HEK293 (cell line): ENCODE measurements around the gene TRIML2.

Experiments used
- CTCF ChIA-PET: fragments of 350-600 bp; formaldehyde crosslinking; extraction: SDS; loops from one replicate; lab custom pipeline; 2021; ENCODE audit warnings: antibody characterized with exemption; lab: Yijun Ruan, JAX
- POLR2A ChIA-PET: fragments of 300-600 bp; formaldehyde crosslinking; extraction: SDS; loops from one replicate; lab custom pipeline; 2020; ENCODE audit warnings: antibody characterized with exemption, inconsistent platforms; lab: Yijun Ruan, JAX
- H3K27ac ChIP-seq: fragments of 200-500 bp; sonication (Bioruptor generic); 2 replicates; pipeline ENCODE4 v1.5.1; 2014; ENCODE audit warnings: low read depth, low read length, control low read depth, inconsistent platforms; ENCODE audit errors: extremely low read depth
- H3K36me3 ChIP-seq, 2 experiments: fragments of 200-500 bp in 1 of 2; sonication (Bioruptor generic) in 1 of 2; 1 replicate in 1 of 2; 2 replicates in 1 of 2; pipeline ENCODE4 v1.5.1; 2014 to 2017; ENCODE audit warnings: inconsistent platforms in 2 of 2, low read length in 2 of 2; ENCODE audit not compliant: control insufficient read depth in 2 of 2, insufficient read depth in 1 of 2
- H3K4me1 ChIP-seq: fragments of 200-500 bp; sonication (Bioruptor generic); 2 replicates; pipeline ENCODE4 v1.5.1; 2014; ENCODE audit warnings: mild to moderate bottlenecking, low read length, inconsistent platforms; ENCODE audit not compliant: control insufficient read depth, insufficient read depth
- H3K4me3 ChIP-seq: 2 replicates; pipeline ENCODE4 v1.5.1; 2011; ENCODE audit warnings: low read depth, mild to moderate bottlenecking, control low read depth, low read length, moderate library complexity
- H3K9me3 ChIP-seq: fragments of 200-500 bp; sonication (Bioruptor generic); 2 replicates; pipeline ENCODE4 v1.5.1; 2014; ENCODE audit warnings: low read depth, low read length, inconsistent platforms; ENCODE audit not compliant: control insufficient read depth, insufficient read depth
- CTCF ChIP-seq: fragments of 450-650 bp; formaldehyde crosslinking; IDR thresholded peaks from 2 replicates; pipeline ENCODE4 v1.5.1; 2016; ENCODE audit warnings: missing biosample characterization, missing genetic modification characterization
- EGR2 ChIP-seq: fragments of 450-650 bp; formaldehyde crosslinking; IDR thresholded peaks from 2 replicates; pipeline ENCODE4 v1.5.1; 2016; ENCODE audit warnings: low read depth, missing biosample characterization, missing genetic modification characterization
- FEZF1 ChIP-seq: fragments of 450-650 bp; formaldehyde crosslinking; IDR thresholded peaks from 2 replicates; pipeline ENCODE4 v1.5.1; 2016; ENCODE audit warnings: missing biosample characterization, missing genetic modification characterization
- IKZF3 ChIP-seq: fragments of 450-650 bp; IDR thresholded peaks from 2 replicates; pipeline ENCODE4 v1.5.0; 2018; ENCODE audit warnings: missing biosample characterization, mild to moderate bottlenecking, missing genetic modification characterization, moderate library complexity
- RBAK ChIP-seq: fragments of 450-650 bp; formaldehyde crosslinking; IDR thresholded peaks from 2 replicates; pipeline ENCODE4 v1.5.1; 2016; ENCODE audit warnings: missing biosample characterization, missing genetic modification characterization
- TCF7L2 ChIP-seq: IDR thresholded peaks from 2 replicates; pipeline ENCODE4 v1.6.1; 2011; ENCODE audit warnings: low read depth, mild to moderate bottlenecking, inconsistent platforms, low read length, moderate library complexity, borderline replicate concordance
- ZBTB49 ChIP-seq: fragments of 450-650 bp; formaldehyde crosslinking; IDR thresholded peaks from 2 replicates; pipeline ENCODE4 v1.5.1; 2016; ENCODE audit warnings: missing biosample characterization, missing genetic modification characterization, low read depth
- ZFP69B ChIP-seq: fragments of 450-650 bp; formaldehyde crosslinking; IDR thresholded peaks from 2 replicates; pipeline ENCODE4 v1.5.1; 2016; ENCODE audit warnings: missing biosample characterization, missing genetic modification characterization
- ZNF148 ChIP-seq: fragments of 450-650 bp; formaldehyde crosslinking; IDR thresholded peaks from 2 replicates; pipeline ENCODE4 v1.5.0; 2017; ENCODE audit warnings: missing biosample characterization, missing genetic modification characterization, borderline replicate concordance
- ZNF2 ChIP-seq: fragments of 450-650 bp; formaldehyde crosslinking; IDR thresholded peaks from 2 replicates; pipeline ENCODE4 v1.5.1; 2016; ENCODE audit warnings: missing biosample characterization, missing genetic modification characterization
- ZNF324 ChIP-seq: fragments of 450-650 bp; formaldehyde crosslinking; IDR thresholded peaks from 2 replicates; pipeline ENCODE4 v1.5.1; 2016; ENCODE audit warnings: missing biosample characterization, missing genetic modification characterization
- ZNF366 ChIP-seq: fragments of 450-650 bp; formaldehyde crosslinking; conservative IDR thresholded peaks from 2 replicates; pipeline ENCODE4 v1.5.1; 2016; ENCODE audit warnings: missing biosample characterization, missing genetic modification characterization
- ZNF391 ChIP-seq: fragments of 450-650 bp; formaldehyde crosslinking; IDR thresholded peaks from 2 replicates; pipeline ENCODE4 v1.5.1; 2016; ENCODE audit warnings: low read depth, missing biosample characterization, missing genetic modification characterization, borderline replicate concordance
- ZNF488 ChIP-seq: fragments of 450-650 bp; formaldehyde crosslinking; IDR thresholded peaks from 2 replicates; pipeline ENCODE4 v1.5.1; 2016; ENCODE audit warnings: missing biosample characterization, missing genetic modification characterization
- ZNF548 ChIP-seq: fragments of 450-650 bp; formaldehyde crosslinking; IDR thresholded peaks from 2 replicates; pipeline ENCODE4 v1.5.1; 2016; ENCODE audit warnings: missing biosample characterization, missing genetic modification characterization
- ZNF600 ChIP-seq: fragments of 450-650 bp; formaldehyde crosslinking; IDR thresholded peaks from 2 replicates; pipeline ENCODE4 v1.5.1; 2016; ENCODE audit warnings: missing biosample characterization, missing genetic modification characterization
- ZNF624 ChIP-seq: fragments of 450-650 bp; formaldehyde crosslinking; IDR thresholded peaks from 2 replicates; pipeline ENCODE4 v1.5.1; 2017; ENCODE audit warnings: missing biosample characterization, missing genetic modification characterization
- ZSCAN30 ChIP-seq: fragments of 450-650 bp; IDR thresholded peaks from 2 replicates; pipeline ENCODE4 v1.5.1; 2018; ENCODE audit warnings: missing biosample characterization, mild to moderate bottlenecking, missing genetic modification characterization, moderate library complexity
- TF ChIP-seq, protein P1 (sequence below): fragments of 450-650 bp; formaldehyde crosslinking; IDR thresholded peaks from 2 replicates; pipeline ENCODE4 v1.5.1; 2017; ENCODE audit warnings: missing biosample characterization, missing genetic modification characterization
- TF ChIP-seq, protein P2 (sequence below): fragments of 450-650 bp; formaldehyde crosslinking; IDR thresholded peaks from 2 replicates; pipeline ENCODE4 v1.5.1; 2017; ENCODE audit warnings: missing biosample characterization, missing genetic modification characterization

Gene TRIML2

DNA sequence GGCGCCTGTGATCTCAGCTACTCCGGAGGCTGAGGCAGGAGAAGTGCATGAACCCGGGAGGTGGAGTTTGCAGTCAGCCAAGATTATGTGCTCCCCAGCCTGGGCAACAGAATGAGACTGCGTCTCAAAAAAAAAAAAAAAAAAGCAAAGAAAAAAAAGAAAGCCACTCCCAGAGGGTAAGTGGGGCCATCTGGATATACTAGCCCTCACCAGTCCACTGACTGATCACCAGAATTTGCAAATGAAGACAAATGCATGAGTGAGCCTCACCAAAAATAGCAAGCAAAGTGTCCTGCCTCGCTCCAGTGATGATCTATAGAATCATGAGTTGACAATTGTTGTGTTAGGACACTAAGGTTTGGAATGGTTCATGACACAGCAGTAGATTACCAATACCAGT lies 66.2 kb downstream of the TRIML2 start:
- no peaks in the 10 kb centered on the region for H3K4me1 ChIP-seq
- no peak overlapping the region for H3K4me3 ChIP-seq
- ChIA-PET POLR2A (no interaction called here), CTCF (no interaction called here)
- TF ChIP-seq ZNF391 (no peak), IKZF3 (tag by site-specific recombination) (no peak), ZNF2 (tag by site-specific recombination) (no peak), ZNF548 (tag by site-specific recombination) (no peak)
- no peak overlapping the region for H3K27ac ChIP-seq
- no peaks in the 10 kb centered on the region for H3K9me3 ChIP-seq
- H3K36me3 ChIP-seq = no peaks in the 10 kb centered on the region

DNA sequence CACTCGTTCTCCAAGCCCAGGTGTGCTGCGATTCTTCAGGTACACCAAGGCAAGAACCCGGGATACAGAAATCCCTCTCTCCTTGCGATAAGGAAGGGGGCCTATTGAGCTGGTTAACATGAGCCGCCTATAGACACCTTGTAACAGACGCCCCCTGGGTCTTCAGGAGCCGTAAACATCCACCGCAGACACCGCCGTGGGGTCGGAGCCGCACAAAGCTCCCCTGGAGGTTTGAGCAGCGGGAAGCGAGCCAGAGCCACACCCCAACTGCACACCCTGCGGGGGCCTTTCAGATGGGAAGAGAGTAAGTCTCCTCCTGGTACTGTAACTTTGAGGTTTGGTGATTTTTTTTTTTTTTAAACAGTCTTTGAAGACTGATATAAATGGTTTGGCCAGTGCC lies 67.2 kb downstream of the TRIML2 start:
- CTCF ChIA-PET = no interaction called here
- POLR2A ChIA-PET = interaction anchor here (0.6 kb wide), 1 partner anchor 308 kb away, joined by 4 read pairs; no protein-coding TSS in a partner anchor
- TF ChIP-seq TCF7L2 = no peak
- TF ChIP-seq ZNF148 = no peak
- TF ChIP-seq, protein P1, sequence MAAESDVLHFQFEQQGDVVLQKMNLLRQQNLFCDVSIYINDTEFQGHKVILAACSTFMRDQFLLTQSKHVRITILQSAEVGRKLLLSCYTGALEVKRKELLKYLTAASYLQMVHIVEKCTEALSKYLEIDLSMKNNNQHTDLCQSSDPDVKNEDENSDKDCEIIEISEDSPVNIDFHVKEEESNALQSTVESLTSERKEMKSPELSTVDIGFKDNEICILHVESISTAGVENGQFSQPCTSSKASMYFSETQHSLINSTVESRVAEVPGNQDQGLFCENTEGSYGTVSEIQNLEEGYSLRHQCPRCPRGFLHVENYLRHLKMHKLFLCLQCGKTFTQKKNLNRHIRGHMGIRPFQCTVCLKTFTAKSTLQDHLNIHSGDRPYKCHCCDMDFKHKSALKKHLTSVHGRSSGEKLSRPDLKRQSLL (tag by site-specific recombination) = no peak
- TF ChIP-seq CTCF (tag by site-specific recombination) = no peak
- no peak for TF ChIP-seq ZNF624 (tag by site-specific recombination)
- no peak for TF ChIP-seq ZNF324
- no peak for TF ChIP-seq FEZF1
- TF ChIP-seq, protein P2, sequence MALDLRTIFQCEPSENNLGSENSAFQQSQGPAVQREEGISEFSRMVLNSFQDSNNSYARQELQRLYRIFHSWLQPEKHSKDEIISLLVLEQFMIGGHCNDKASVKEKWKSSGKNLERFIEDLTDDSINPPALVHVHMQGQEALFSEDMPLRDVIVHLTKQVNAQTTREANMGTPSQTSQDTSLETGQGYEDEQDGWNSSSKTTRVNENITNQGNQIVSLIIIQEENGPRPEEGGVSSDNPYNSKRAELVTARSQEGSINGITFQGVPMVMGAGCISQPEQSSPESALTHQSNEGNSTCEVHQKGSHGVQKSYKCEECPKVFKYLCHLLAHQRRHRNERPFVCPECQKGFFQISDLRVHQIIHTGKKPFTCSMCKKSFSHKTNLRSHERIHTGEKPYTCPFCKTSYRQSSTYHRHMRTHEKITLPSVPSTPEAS (tag by site-specific recombination) = no peak
- no peak for TF ChIP-seq ZNF366
- TF ChIP-seq ZSCAN30 = no peak
- no peak for TF ChIP-seq EGR2
- TF ChIP-seq ZFP69B (tag by site-specific recombination) = no peak
- no peak for TF ChIP-seq ZBTB49
- TF ChIP-seq RBAK (tag by site-specific recombination) = no peak
- TF ChIP-seq ZNF600 = no peak
- TF ChIP-seq ZNF488 = no peak
- TF ChIP-seq, all 188 proteins: peak for 0

More for the DNA sequence above, 67.2 kb downstream of the TRIML2 start:
- H3K4me3 ChIP-seq = no peak overlapping the region
- no peak overlapping the region for H3K27ac ChIP-seq
- H3K4me1 ChIP-seq = no peaks in the 10 kb centered on the region
- H3K9me3 ChIP-seq = no peaks in the 10 kb centered on the region
- no peaks in the 10 kb centered on the region for H3K36me3 ChIP-seq
